OCI-LY3 (cell line): Measurements from ENCODE around the gene CCL8.

Source experiments
- CTCF ChIP-seq: fragments of 200-600, 300-600 bp; sonication (generic); IDR thresholded peaks from 2 replicates; pipeline ENCODE4 v1.5.1; 2014; ENCODE audit warnings: antibody characterized with exemption, low read length, low read depth
- EZH2phosphoT487 ChIP-seq: fragments of 200-600 bp; shearing (Covaris generic); IDR thresholded peaks from 2 replicates; pipeline ENCODE4 v1.6.1; 2018; ENCODE audit warnings: antibody characterized with exemption, mixed run types, low read depth

GRCh38 chr17:34366010-34366409 is 46.8 kb downstream of the CCL8 start:
- no peak for TF ChIP-seq CTCF
- no peak for TF ChIP-seq EZH2phosphoT487
